C4-2B (cell line): ENCODE data around the gene GPR4.
"Not testable (repeated sequence)": the region's sequence is repeated elsewhere in the genome, so short reads cannot be mapped to it uniquely, and the experiment has no call there.

ENCODE experiments used
- H3K27ac ChIP-seq: fragments of 450-650 bp; 2 replicates; pipeline ENCODE4 v1.5.1; 2017
- ZFX ChIP-seq: fragments of 450-650 bp; IDR thresholded peaks from 2 replicates; pipeline ENCODE4 v1.6.1; 2017
- TF ChIP-seq, protein P1 (sequence below): fragments of 450-650 bp; conservative IDR thresholded peaks from 2 replicates; pipeline ENCODE4 v1.5.1; 2017; ENCODE audit warnings: mild to moderate bottlenecking

The GPR4 gene

DNA sequence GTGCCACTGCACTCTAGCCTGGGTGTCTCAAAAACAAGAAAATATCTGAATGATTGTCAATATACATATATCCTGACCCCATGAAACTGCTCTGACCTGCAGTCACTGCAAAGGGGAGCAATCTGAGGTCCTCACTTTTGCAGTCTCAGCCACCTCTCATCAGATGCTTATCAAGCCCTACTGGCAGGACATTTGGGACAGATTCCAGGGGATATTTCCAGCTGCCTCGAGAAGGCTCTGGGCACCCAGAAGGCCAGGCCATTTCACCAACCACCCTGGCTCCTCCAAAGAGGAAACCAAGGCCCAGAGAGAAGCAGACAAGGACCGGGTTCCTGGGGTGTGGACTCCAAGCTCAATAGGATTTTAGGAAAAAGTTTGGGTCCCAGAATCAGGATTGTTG lies 34.9 kb upstream of the GPR4 start:
- H3K27ac ChIP-seq: no peak overlapping the region
- TF ChIP-seq ZFX: no peak
- TF ChIP-seq, protein P1, sequence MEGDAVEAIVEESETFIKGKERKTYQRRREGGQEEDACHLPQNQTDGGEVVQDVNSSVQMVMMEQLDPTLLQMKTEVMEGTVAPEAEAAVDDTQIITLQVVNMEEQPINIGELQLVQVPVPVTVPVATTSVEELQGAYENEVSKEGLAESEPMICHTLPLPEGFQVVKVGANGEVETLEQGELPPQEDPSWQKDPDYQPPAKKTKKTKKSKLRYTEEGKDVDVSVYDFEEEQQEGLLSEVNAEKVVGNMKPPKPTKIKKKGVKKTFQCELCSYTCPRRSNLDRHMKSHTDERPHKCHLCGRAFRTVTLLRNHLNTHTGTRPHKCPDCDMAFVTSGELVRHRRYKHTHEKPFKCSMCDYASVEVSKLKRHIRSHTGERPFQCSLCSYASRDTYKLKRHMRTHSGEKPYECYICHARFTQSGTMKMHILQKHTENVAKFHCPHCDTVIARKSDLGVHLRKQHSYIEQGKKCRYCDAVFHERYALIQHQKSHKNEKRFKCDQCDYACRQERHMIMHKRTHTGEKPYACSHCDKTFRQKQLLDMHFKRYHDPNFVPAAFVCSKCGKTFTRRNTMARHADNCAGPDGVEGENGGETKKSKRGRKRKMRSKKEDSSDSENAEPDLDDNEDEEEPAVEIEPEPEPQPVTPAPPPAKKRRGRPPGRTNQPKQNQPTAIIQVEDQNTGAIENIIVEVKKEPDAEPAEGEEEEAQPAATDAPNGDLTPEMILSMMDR: no peak

GRCh38 chr19:45636275-45636674 lies 34.3 kb upstream of the GPR4 start:
- TF ChIP-seq ZFX: no peak
- TF ChIP-seq, protein P1: no peak
- no peak overlapping the region for H3K27ac ChIP-seq

DNA sequence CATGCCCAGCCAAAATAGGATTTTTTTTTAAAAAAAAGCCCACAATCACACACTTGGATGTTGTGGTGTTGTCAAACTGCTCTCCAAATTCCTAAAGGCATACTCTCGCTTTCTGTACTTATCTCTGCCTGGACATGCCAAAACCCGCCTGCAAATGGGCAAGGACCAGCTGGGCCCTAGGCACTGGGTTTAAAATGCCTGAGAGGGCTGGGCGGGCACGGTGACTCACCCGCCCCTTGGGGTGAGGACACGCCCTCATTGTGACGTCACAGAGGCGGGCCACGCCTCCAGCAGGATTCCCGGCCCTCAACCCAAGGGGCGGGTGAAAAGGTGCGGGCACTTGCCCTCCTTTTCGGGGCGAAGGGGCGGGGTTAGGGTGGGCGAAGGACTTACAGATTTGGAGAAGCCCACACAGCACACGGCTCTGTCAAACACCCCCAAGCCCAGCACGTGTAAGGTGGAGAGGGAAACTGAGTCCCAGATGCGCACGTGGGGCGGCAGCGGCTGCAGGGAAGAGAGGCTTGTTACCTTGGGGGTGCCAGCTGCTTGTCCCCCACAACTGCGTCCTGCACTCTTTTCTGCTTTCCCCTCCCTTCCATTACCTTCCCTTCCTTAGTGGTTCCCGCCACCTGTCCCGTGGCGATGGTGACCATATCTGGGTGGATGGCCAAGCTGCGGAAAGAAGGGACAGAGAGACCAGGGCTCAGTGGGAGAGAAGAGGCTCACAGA lies 30.6 kb upstream of the GPR4 start:
- peak overlapping the region; percentile 10; the same call in 1 of the 2 replicates for H3K27ac ChIP-seq
- no peak for TF ChIP-seq ZFX
- TF ChIP-seq, protein P1: no peak

GRCh38 chr19:45630463-45630862 lies 28.5 kb upstream of the GPR4 start:
- TF ChIP-seq, protein P1: no peak
- TF ChIP-seq ZFX: no peak
- no peak overlapping the region for H3K27ac ChIP-seq

DNA sequence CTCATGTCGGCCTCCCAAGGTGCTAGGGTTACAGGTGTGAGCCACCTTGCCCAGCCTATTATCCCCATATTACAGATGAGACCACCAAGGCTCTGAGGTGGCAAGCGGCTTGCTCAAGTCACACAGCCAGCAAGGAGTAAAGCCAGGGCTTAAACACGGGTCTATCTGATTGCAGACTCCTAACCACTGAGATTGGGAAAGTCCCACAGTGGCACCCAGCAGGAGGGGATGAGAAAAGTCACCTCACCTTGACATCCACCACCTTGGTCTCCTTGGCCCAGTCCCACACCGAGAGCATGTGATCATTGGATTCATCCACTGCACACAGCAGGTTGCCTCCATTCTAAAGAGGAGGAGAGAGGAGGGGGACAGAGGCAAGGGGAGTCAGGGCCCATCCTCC lies 27.7 kb upstream of the GPR4 start:
- H3K27ac ChIP-seq: no peak overlapping the region
- TF ChIP-seq ZFX: no peak
- TF ChIP-seq, protein P1: no peak

- H3K27ac ChIP-seq: not testable (repeated sequence)
These were observed 26.2 kb upstream of the GPR4 start for GRCh38 chr19:45628219-45628618.

DNA sequence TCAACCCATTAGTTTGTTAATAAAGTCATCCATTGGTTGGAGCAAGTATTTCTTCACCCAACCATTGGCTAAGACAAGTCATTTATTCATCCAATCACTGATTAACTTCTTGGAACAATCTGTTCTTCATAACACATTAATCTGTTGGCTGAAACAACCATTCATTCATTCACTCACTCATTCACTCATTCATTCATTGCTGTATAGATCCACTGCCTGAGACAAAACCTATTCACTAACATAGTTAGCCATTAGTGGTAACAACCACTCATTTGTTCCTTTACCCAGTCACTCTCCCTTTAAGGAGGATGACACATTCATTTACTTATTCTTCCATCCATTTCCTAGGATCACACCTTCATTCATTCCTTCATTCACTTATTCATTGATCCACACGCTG lies 22.0 kb upstream of the GPR4 start:
- TF ChIP-seq ZFX: no peak
- TF ChIP-seq, protein P1: no peak
- no peak overlapping the region for H3K27ac ChIP-seq

DNA sequence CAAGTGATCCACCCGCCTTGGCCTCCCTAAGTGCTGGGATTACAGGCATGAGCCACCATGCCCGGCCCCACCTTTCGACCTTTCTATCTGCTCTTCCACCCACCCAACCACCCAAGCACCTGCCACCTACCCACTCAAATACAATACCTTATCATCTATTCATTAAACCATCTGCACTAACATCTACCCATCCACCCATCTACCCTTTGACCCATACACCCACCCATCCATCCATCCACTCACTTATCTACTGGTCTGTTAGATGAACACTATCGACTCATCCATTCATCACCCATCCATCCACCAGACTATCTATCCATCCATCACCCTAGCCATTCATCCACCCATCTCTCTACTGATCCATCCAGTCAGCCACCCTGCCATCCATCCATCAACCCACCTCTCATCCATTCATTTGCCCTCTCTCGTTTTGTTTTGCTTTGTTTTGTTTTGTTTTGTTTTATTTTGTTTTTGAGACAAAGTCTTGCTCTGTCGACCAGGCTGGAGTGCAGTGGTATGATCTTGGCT lies 20.0 kb upstream of the GPR4 start:
- TF ChIP-seq, protein P1: no peak
- TF ChIP-seq ZFX: no peak
- no peak overlapping the region for H3K27ac ChIP-seq
